A549 (cell line): ENCODE measurements around the gene LEUTX.

ENCODE experiments used
- CEBPB ChIP-seq, 2 experiments: fragments of >200 bp in 1 of 2; sonication (Bioruptor Twin) in 1 of 2; formaldehyde crosslinking in 1 of 2; IDR thresholded peaks; 2 replicates each; pipeline ENCODE4 v1.6.1; 2012 to 2016
- CTCF ChIP-seq: fragments of >200 bp; sonication (Bioruptor Twin); formaldehyde crosslinking; IDR thresholded peaks from 3 replicates; pipeline ENCODE4 v1.5.1; 2016
- NPAS2 ChIP-seq: fragments of 250-450 bp; sonication (Bioruptor Pico); IDR thresholded peaks from 2 replicates; pipeline ENCODE4 v1.8.0; 2022; ENCODE audit warnings: mild to moderate bottlenecking, moderate library complexity, borderline replicate concordance

DNA sequence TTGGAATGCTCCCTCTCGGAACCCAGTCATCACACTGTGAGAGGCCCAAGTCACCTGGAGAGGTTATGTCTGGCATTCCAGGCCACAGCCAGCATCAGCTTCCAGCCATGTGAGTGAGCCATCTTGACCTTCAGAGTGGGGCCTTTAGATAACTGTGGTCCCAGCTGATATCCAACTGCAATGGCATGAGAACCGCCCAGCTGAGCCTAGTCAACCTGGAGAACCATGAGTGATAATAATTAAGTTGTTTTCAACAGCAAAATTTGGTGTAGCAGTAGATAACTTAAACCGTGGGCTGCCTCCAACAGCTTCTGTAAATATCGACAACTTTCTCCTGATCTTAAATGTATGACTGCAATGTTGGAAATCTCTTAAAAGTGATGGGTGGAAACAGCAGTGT lies 30.7 kb downstream of the LEUTX start:
- TF ChIP-seq CEBPB (IDR thresholded peaks at IDR 0.05) = no peak
- no peak for TF ChIP-seq NPAS2 (CRISPR knock-in tag)
- no peak for TF ChIP-seq CTCF
